ENCODE measurements around the gene CLSTN1. TPM values are rescaled to one million over a fixed set of nuclear protein-coding genes. Genes with fewer than 3 reads are reported as not detected.

The CLSTN1 gene
- total and polyA plus RNA-seq, 7 donors: 7.3 to 48.7 (median 19.7) TPM

- Histone ChIP-seq H3K4me1 (no peaks in the 10 kb centered on the region), H3K4me3 (no peak overlapping the region), H3K27ac (no peak overlapping the region), H3K27me3 (ENCODE audit: insufficient read depth in 3 of 3, low read length in 2 of 3) (no peaks in the 10 kb centered on the region), H3K36me3 (ENCODE audit: insufficient read depth in 1 of 2, low read depth in 1 of 2) (peaks cover 8 to 96% of the 10 kb centered on the region in 2 donors), H3K9me3 (no peaks in the 10 kb centered on the region)
- intact Hi-C loops (cut with DNase I): no loop called here
- no peak for TF ChIP-seq CTCF (IDR thresholded peaks at IDR 0.05)
- 92 to 96% (median 95%) methylated on average over 19 of the region's 19 CpGs for WGBS, 3 donors
- ATAC-seq (no peak), DNase-seq (peak in 1 of 2 donors; percentile 6)
Observed at GRCh38 chr1:9735800-9736199, 88.0 kb downstream of the CLSTN1 start.

GRCh38 chr1:9733160-9733789, 90.5 kb downstream of the CLSTN1 start:
- no peak for DNase-seq
- Histone ChIP-seq H3K9me3 (no peaks in the 10 kb centered on the region), H3K4me1 (no peaks in the 10 kb centered on the region), H3K27ac (no peak overlapping the region), H3K36me3 (ENCODE audit: insufficient read depth in 1 of 2, low read depth in 1 of 2) (peaks cover 8 to 96% of the 10 kb centered on the region in 2 donors), H3K4me3 (no peak overlapping the region), H3K27me3 (ENCODE audit: insufficient read depth in 3 of 3, low read length in 2 of 3) (no peaks in the 10 kb centered on the region)
- intact Hi-C loops (cut with DNase I): no loop called here
- WGBS, 3 donors: 95 to 98% (median 97%) methylated on average over 14 of the region's 14 CpGs
- no peak for ATAC-seq
- TF ChIP-seq CTCF (IDR thresholded peaks at IDR 0.05): no peak

GRCh38 chr1:9732123-9732971, 91.4 kb downstream of the CLSTN1 start:
- no peak for TF ChIP-seq CTCF (IDR thresholded peaks at IDR 0.05)
- H3K4me1 ChIP-seq: no peaks in the 10 kb centered on the region
- no peak overlapping the region for H3K4me3 ChIP-seq
- 90 to 93% (median 92%) methylated on average over 18 of the region's 18 CpGs for whole genome bisulfite sequencing, 3 donors
- DNase-seq: peak in 1 of 2 donors; percentile 22
- no peak for ATAC-seq
- no peaks in the 10 kb centered on the region for H3K9me3 ChIP-seq
- H3K27me3 ChIP-seq (ENCODE audit: insufficient read depth in 3 of 3, low read length in 2 of 3): no peaks in the 10 kb centered on the region
- peaks cover 8 to 96% of the 10 kb centered on the region in 2 donors for H3K36me3 ChIP-seq (ENCODE audit: insufficient read depth in 1 of 2, low read depth in 1 of 2)
- H3K27ac ChIP-seq: no peak overlapping the region
- intact Hi-C loops (cut with DNase I): no loop called here

- intact Hi-C loops (cut with DNase I): no loop called here
- ATAC-seq (no peak), DNase-seq (peak in 1 of 2 donors; percentile 41)
- 95 to 97% (median 95%) methylated on average over 18 of the region's 18 CpGs for WGBS, 3 donors
- Histone ChIP-seq H3K9me3 (no peaks in the 10 kb centered on the region), H3K4me1 (no peaks in the 10 kb centered on the region), H3K4me3 (no peak overlapping the region), H3K27ac (no peak overlapping the region), H3K36me3 (ENCODE audit: insufficient read depth in 1 of 2, low read depth in 1 of 2) (peaks cover 8 to 96% of the 10 kb centered on the region in 2 donors), H3K27me3 (ENCODE audit: insufficient read depth in 3 of 3, low read length in 2 of 3) (no peaks in the 10 kb centered on the region)
- no peak for TF ChIP-seq CTCF (IDR thresholded peaks at IDR 0.05)
Observed at GRCh38 chr1:9731561-9731960, 92.2 kb downstream of the CLSTN1 start.

All from psoas muscle (tissue), 8 donors.